ENCODE results near the gene TRPM7. TPM values are rescaled to one million over a fixed set of nuclear protein-coding genes. Genes with fewer than 3 reads are reported as not detected.
"Not testable (repeated sequence)": the region's sequence is repeated elsewhere in the genome, so short reads cannot be mapped to it uniquely, and the experiment has no call there.

TRPM7 gene
- total RNA-seq, 4 donors from 2014 or later = 47.4 to 96.5 (median 48.8) TPM

DNA sequence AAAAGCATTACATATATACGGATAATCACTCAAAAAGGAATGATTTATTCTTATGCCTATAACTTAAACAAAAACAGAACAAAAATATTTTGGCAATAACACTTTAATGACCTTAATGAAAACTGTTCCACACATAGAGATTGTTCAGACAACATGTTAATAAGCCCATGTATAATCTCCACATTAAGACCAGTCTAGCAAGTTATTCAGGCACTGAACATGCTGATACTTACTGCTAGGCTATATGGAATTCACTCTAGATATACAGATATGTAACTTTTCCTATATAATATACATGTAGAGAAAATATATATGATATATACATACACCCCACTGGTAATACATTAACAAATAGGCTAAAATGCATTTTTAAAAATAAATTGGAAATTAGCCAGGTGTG, 96.3 kb downstream of the TRPM7 start:
- 75 to 86% methylated on average over 1 of the region's 1 CpG for WGBS, 2 donors (ENCODE audit: low coverage in 1 of 2)
- no peak overlapping the region for H3K27ac ChIP-seq
- peaks cover 0 to 92% (median 39%) of the 10 kb centered on the region in 4 donors for H3K36me3 ChIP-seq
- TF ChIP-seq EP300 (IDR thresholded peaks at IDR 0.05; ENCODE audit: low read depth) = no peak
- no peak for TF ChIP-seq POLR2AphosphoS5 (IDR thresholded peaks at IDR 0.05)
- TF ChIP-seq CTCF (IDR thresholded peaks at IDR 0.05) = no peak
- no peak for TF ChIP-seq POLR2A (IDR thresholded peaks at IDR 0.05)
- no peaks in the 10 kb centered on the region for H3K4me1 ChIP-seq
- intact Hi-C loops (cut with DNase I; ENCODE audit: low total_unique reads) = no loop called here
- DNase-seq = no peak
- in situ Hi-C loops (cut with MboI; ENCODE audit: low pct_ligation_motif_present in 1 of 4, low pct_unique_long_range_greater_than_20kb in 1 of 4, low sequenced_read_pairs in 3 of 4) = no loop called here
- H3K27me3 ChIP-seq = no peaks in the 10 kb centered on the region
- H3K9me3 ChIP-seq = no peaks in the 10 kb centered on the region
- H3K4me3 ChIP-seq = no peak overlapping the region

- in situ Hi-C loops (cut with MboI; ENCODE audit: low pct_ligation_motif_present in 1 of 4, low pct_unique_long_range_greater_than_20kb in 1 of 4, low sequenced_read_pairs in 3 of 4) (no loop called here), intact Hi-C loops (cut with DNase I; ENCODE audit: low total_unique reads) (no loop called here)
- no peak for DNase-seq
- Histone ChIP-seq H3K27me3 (no peaks in the 10 kb centered on the region), H3K9me3 (no peaks in the 10 kb centered on the region), H3K4me1 (no peaks in the 10 kb centered on the region), H3K27ac (no peak overlapping the region), H3K4me3 (no peak overlapping the region), H3K36me3 (peaks cover 0 to 57% (median 26%) of the 10 kb centered on the region in 4 donors)
- no peak for TF ChIP-seq CTCF (IDR thresholded peaks at IDR 0.05)
- TF ChIP-seq POLR2AphosphoS5 (IDR thresholded peaks at IDR 0.05) = no peak
- TF ChIP-seq POLR2A (IDR thresholded peaks at IDR 0.05) = no peak
- 85% methylated on average over 2 of the region's 2 CpGs; no CpG with 5 or more reads in 1 of the 2 donors for WGBS, 2 donors (ENCODE audit: low coverage in 1 of 2)
Observed at GRCh38 chr15:50577492-50577891, 109.1 kb downstream of the TRPM7 start.

GRCh38 chr15:50576166-50576565, 110.4 kb downstream of the TRPM7 start:
- no peak for TF ChIP-seq CTCF (IDR thresholded peaks at IDR 0.05)
- no peak for TF ChIP-seq POLR2A (IDR thresholded peaks at IDR 0.05)
- no peak for TF ChIP-seq EP300 (IDR thresholded peaks at IDR 0.05; ENCODE audit: low read depth)
- no peak for TF ChIP-seq POLR2AphosphoS5 (IDR thresholded peaks at IDR 0.05)
- DNase-seq = no peak
- Histone ChIP-seq H3K9me3 (no peaks in the 10 kb centered on the region), H3K4me3 (no peak overlapping the region), H3K27me3 (no peaks in the 10 kb centered on the region), H3K4me1 (no peaks in the 10 kb centered on the region), H3K36me3 (peaks cover 0 to 64% (median 25%) of the 10 kb centered on the region in 4 donors), H3K27ac (no peak overlapping the region)
- in situ Hi-C loops (cut with MboI; ENCODE audit: low pct_ligation_motif_present in 1 of 4, low pct_unique_long_range_greater_than_20kb in 1 of 4, low sequenced_read_pairs in 3 of 4) = no loop called here
- 93 to 100% methylated on average over 1 of the region's 1 CpG for WGBS, 2 donors (ENCODE audit: low coverage in 1 of 2)
- intact Hi-C loops (cut with DNase I; ENCODE audit: low total_unique reads) = no loop called here

DNA sequence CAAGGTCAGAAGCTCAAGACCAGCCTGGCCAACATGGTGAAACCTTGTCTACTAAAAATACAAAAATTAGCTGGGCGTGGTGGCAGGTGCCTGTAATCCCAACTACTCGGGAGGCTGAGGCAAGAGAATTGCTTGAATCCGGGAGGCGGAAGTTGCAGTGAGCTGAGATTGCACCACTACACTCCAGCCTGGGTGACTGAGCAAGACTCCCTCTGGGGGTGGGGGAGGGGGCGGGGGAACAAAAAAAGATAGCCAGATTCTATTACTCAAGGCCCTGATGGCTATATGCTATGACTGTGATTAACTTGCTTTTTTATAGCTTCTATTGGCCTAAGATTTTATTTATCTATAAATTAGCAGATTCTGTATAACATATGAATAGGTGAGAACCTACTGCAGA, 112.8 kb downstream of the TRPM7 start:
- DNase-seq; H3K4me1 ChIP-seq; H3K27me3 ChIP-seq; in situ Hi-C loops (cut with MboI; ENCODE audit: low pct_ligation_motif_present in 1 of 4, low pct_unique_long_range_greater_than_20kb in 1 of 4, low sequenced_read_pairs in 3 of 4); H3K4me3 ChIP-seq; intact Hi-C loops (cut with DNase I; ENCODE audit: low total_unique reads); H3K9me3 ChIP-seq; H3K27ac ChIP-seq: not testable (repeated sequence)
- WGBS, 2 donors (ENCODE audit: low coverage in 1 of 2) = 90 to 95% methylated on average over 4 to 5 of the region's 5 CpGs
- peaks cover 0 to 66% (median 21%) of the 10 kb centered on the region in 4 donors for H3K36me3 ChIP-seq

- no peak for DNase-seq
- intact Hi-C loops (cut with DNase I; ENCODE audit: low total_unique reads) = no loop called here
- no peaks in the 10 kb centered on the region for H3K4me1 ChIP-seq
- H3K27me3 ChIP-seq = no peaks in the 10 kb centered on the region
- peaks cover 0 to 46% (median 15%) of the 10 kb centered on the region in 4 donors for H3K36me3 ChIP-seq
- WGBS, 2 donors (ENCODE audit: low coverage in 1 of 2) = 94% methylated on average over 4 of the region's 4 CpGs; no CpG with 5 or more reads in 1 of the 2 donors
- no peaks in the 10 kb centered on the region for H3K9me3 ChIP-seq
- H3K4me3 ChIP-seq = no peak overlapping the region
- H3K27ac ChIP-seq = no peak overlapping the region
- in situ Hi-C loops (cut with MboI; ENCODE audit: low pct_ligation_motif_present in 1 of 4, low pct_unique_long_range_greater_than_20kb in 1 of 4, low sequenced_read_pairs in 3 of 4) = no loop called here
- TF ChIP-seq EP300 (IDR thresholded peaks at IDR 0.05; ENCODE audit: low read depth) = no peak
- TF ChIP-seq POLR2A (IDR thresholded peaks at IDR 0.05) = no peak
- TF ChIP-seq POLR2AphosphoS5 (IDR thresholded peaks at IDR 0.05) = no peak
- TF ChIP-seq CTCF (IDR thresholded peaks at IDR 0.05) = no peak
Observed at GRCh38 chr15:50563756-50564155, 122.8 kb downstream of the TRPM7 start.
